AG09309 (cell line): ENCODE measurements around the gene PRDM8.

Experiments
- DNase-seq: peaks from one replicate; pipeline ENCODE4 v3.0.0-alpha.2; 2010; ENCODE audit warnings: low read depth
- H3K4me3 ChIP-seq: 2 replicates; pipeline ENCODE4 v1.5.1; 2011; ENCODE audit warnings: mild to moderate bottlenecking, low read depth, low read length, moderate library complexity; ENCODE audit not compliant: control insufficient read depth
- TF ChIP-seq, protein P1 (sequence below): IDR thresholded peaks from 2 replicates; pipeline ENCODE4 v1.5.1; 2011; ENCODE audit warnings: mild to moderate bottlenecking, low read depth, low read length, inconsistent platforms; ENCODE audit not compliant: insufficient read depth, control insufficient read depth; ENCODE audit errors: missing control alignments

PRDM8 gene

GRCh38 chr4:80196922-80197573 is at the start of gene PRDM8:
Gene PRDM8, plus strand, starts transcription at chr4:80197503. Its CDS starts 2,578 bp downstream, at chr4:80200081.
- no peak for DNase-seq
- TF ChIP-seq, protein P1, sequence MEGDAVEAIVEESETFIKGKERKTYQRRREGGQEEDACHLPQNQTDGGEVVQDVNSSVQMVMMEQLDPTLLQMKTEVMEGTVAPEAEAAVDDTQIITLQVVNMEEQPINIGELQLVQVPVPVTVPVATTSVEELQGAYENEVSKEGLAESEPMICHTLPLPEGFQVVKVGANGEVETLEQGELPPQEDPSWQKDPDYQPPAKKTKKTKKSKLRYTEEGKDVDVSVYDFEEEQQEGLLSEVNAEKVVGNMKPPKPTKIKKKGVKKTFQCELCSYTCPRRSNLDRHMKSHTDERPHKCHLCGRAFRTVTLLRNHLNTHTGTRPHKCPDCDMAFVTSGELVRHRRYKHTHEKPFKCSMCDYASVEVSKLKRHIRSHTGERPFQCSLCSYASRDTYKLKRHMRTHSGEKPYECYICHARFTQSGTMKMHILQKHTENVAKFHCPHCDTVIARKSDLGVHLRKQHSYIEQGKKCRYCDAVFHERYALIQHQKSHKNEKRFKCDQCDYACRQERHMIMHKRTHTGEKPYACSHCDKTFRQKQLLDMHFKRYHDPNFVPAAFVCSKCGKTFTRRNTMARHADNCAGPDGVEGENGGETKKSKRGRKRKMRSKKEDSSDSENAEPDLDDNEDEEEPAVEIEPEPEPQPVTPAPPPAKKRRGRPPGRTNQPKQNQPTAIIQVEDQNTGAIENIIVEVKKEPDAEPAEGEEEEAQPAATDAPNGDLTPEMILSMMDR: no peak
- H3K4me3 ChIP-seq: peak within 1 kb of the TSS; percentile 53

- no peak for DNase-seq
- TF ChIP-seq, protein P1: no peak
Measured at GRCh38 chr4:80150387-80151180, 46.7 kb upstream of the PRDM8 start.

GRCh38 chr4:80151981-80152380 is 45.3 kb upstream of the PRDM8 start:
- no peak overlapping the region for H3K4me3 ChIP-seq
- TF ChIP-seq, protein P1: no peak
- no peak for DNase-seq

More at GRCh38 chr4:80150387-80151180, 46.7 kb upstream of the PRDM8 start:
- H3K4me3 ChIP-seq: no peak overlapping the region

- TF ChIP-seq, protein P1: no peak
- no peak overlapping the region for H3K4me3 ChIP-seq
- no peak for DNase-seq
Measured at GRCh38 chr4:80153874-80154544, 43.3 kb upstream of the PRDM8 start.

DNA sequence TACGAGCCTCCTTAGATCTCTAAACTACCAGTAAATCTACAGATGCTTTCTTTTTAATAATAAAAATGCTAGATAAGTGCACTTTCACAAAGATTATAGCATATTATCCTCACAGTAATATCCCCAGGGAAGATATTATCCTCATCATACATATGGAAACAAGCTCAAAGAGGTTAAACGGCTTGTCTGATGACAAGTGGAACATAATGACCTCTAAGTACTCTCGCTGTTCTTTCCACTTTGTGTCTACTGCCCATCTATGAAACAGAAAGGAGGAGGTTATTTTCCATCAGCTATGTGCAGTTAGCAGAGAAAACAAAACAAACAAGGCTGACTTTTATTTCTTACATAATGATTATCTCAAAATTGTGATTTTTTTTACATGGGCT is 42.8 kb upstream of the PRDM8 start:
- TF ChIP-seq, protein P1: no peak
- no peak overlapping the region for H3K4me3 ChIP-seq
- DNase-seq: no peak

- DNase-seq: no peak
Measured at GRCh38 chr4:80155316-80155982, 41.9 kb upstream of the PRDM8 start.

More at GRCh38 chr4:80155316-80155982, 41.9 kb upstream of the PRDM8 start:
- TF ChIP-seq, protein P1: no peak
- no peak overlapping the region for H3K4me3 ChIP-seq
